GM18505 (cell line): ENCODE results near the gene DUS2.
"Not testable (repeated sequence)": the region's sequence is repeated elsewhere in the genome, so short reads cannot be mapped to it uniquely, and the experiment has no call there.

Experiments
- ATAC-seq: cut with Tn5 transposase; IDR thresholded peaks from one replicate; pipeline ENCODE4 v1.9.1; 2021; ENCODE audit not compliant: unreplicated experiment
- POLR2A ChIP-seq: IDR thresholded peaks from 4 replicates; pipeline ENCODE4 v1.6.1; 2011; ENCODE audit warnings: borderline replicate concordance; ENCODE audit not compliant: insufficient read depth, insufficient read length; ENCODE audit errors: extremely low read depth

The DUS2 gene

GRCh38 chr16:68013440-68013839 lies 9.6 kb upstream of the DUS2 start:
- no peak for TF ChIP-seq POLR2A
- no peak for ATAC-seq

GRCh38 chr16:68015681-68016080 lies 7.4 kb upstream of the DUS2 start, which contains the start of gene DPEP2NB:
Gene DPEP2NB (minus strand): TSS chr16:68015911. CDS start chr16:68015770, 141 bp downstream.
- ATAC-seq: no peak
- TF ChIP-seq POLR2A: no peak

- no peak for ATAC-seq
- no peak for TF ChIP-seq POLR2A
These were observed 3.9 kb upstream of the DUS2 start for GRCh38 chr16:68019167-68019680.

- ATAC-seq: no peak
- TF ChIP-seq POLR2A: no peak
These were observed 1.6 kb upstream of the DUS2 start for GRCh38 chr16:68021490-68021889.

- no peak for TF ChIP-seq POLR2A
- peak; percentile 12 for ATAC-seq
These were observed 781 bp upstream of the DUS2 start for GRCh38 chr16:68022278-68022727.

- TF ChIP-seq POLR2A: no peak
- ATAC-seq: no peak
These were observed 5.9 kb downstream of the DUS2 start for GRCh38 chr16:68028996-68029395.

- not testable (repeated sequence) for ATAC-seq
These were observed 7.0 kb downstream of the DUS2 start for GRCh38 chr16:68030108-68030507.

- TF ChIP-seq POLR2A: no peak
These were observed 8.9 kb downstream of the DUS2 start for GRCh38 chr16:68031951-68032350.

GRCh38 chr16:68033101-68033500 lies 10.0 kb downstream of the DUS2 start:
- ATAC-seq: no peak
- no peak for TF ChIP-seq POLR2A

More at GRCh38 chr16:68031951-68032350, 8.9 kb downstream of the DUS2 start:
- no peak for ATAC-seq

- ATAC-seq: no peak
These were observed 12.1 kb downstream of the DUS2 start for GRCh38 chr16:68035227-68035626.

GRCh38 chr16:68037841-68038597 lies 14.9 kb downstream of the DUS2 start:
- no peak for TF ChIP-seq POLR2A
- no peak for ATAC-seq

More at GRCh38 chr16:68035227-68035626, 12.1 kb downstream of the DUS2 start:
- no peak for TF ChIP-seq POLR2A

GRCh38 chr16:68040506-68041288 lies 17.6 kb downstream of the DUS2 start:
- no peak for ATAC-seq
- TF ChIP-seq POLR2A: no peak

- TF ChIP-seq POLR2A: no peak
These were observed 18.7 kb downstream of the DUS2 start for GRCh38 chr16:68041783-68042182.

GRCh38 chr16:68046106-68046505 lies 23.0 kb downstream of the DUS2 start:
- ATAC-seq: no peak
- TF ChIP-seq POLR2A: no peak

More at GRCh38 chr16:68041783-68042182, 18.7 kb downstream of the DUS2 start:
- no peak for ATAC-seq
